ENCODE results near the gene STIM1.
"Not testable (repeated sequence)": the region's sequence is repeated elsewhere in the genome, so short reads cannot be mapped to it uniquely, and the experiment has no call there.

STIM1 gene

GRCh38 chr11:3856856-3857553, 1.5 kb downstream of the STIM1 start:
- DNase-seq: no peak

DNA sequence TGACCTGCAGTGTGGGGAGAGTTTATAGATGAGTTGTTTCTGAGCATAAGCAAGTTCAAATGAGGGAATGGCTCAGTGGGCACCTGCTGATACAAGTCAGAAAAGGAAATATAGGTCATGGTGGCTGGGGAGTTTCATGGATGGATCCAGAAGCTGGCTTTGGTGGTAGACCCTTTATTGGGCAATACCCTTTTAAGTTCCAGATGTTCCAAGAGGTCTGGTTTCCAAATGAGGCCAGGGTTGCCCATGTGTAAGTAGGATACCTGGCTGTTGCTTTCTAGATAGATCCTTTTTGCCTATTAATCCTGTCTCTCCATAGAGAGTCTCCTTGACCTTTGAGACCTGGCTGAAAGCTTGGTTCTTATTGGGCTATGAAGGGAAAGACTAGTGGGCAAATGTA, 2.2 kb downstream of the STIM1 start:
- DNase-seq: no peak

DNA sequence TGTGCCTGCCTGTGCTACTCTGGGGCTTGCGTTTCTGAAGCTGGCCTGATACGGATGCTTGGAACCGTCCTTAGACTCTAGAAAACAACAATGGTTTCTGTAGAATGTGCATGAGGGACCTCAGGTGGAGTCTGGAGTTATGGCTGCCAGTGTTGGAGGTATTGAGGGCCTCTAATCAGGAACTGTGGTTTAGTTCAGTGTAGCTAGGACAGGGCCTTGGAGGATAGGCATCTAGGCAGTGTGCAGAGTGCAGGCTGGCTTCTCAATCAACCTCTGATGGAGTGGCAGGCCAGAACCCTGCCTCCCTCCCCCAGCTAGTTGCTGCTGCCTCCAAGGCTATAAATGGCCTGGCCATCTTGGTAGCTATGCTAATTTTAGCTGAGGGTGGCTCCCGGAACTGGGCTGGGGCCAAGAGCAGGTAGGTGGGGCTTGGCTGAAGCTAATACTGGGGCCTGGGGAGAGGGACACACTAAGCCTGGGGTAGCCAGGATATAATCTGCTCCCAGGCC, 4.0 kb downstream of the STIM1 start:
- DNase-seq: no peak

GRCh38 chr11:3860375-3860774, 4.9 kb downstream of the STIM1 start:
- no peak for DNase-seq

- not testable (repeated sequence) for DNase-seq
Measured at GRCh38 chr11:3860898-3861393, 5.5 kb downstream of the STIM1 start.

DNA sequence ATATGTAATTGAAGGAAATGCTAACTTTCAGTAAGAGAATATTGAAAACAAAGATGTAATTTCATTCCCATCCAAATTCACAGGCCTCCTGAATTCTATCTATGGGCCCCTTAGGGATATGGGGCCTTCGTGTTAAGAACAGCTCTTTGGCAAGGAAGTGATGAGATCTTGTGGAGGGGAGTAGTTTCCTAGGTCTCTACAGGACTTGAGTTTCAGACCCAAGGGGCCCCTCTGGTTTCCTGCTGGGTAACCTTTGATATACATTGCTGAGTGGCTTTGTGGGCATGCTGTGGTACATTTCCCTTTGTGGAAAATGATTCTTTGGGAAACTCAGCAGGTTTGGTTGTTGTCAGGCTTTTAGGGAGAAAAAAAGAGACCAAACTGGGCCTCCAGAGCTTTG, 6.2 kb downstream of the STIM1 start:
- no peak for DNase-seq

DNA sequence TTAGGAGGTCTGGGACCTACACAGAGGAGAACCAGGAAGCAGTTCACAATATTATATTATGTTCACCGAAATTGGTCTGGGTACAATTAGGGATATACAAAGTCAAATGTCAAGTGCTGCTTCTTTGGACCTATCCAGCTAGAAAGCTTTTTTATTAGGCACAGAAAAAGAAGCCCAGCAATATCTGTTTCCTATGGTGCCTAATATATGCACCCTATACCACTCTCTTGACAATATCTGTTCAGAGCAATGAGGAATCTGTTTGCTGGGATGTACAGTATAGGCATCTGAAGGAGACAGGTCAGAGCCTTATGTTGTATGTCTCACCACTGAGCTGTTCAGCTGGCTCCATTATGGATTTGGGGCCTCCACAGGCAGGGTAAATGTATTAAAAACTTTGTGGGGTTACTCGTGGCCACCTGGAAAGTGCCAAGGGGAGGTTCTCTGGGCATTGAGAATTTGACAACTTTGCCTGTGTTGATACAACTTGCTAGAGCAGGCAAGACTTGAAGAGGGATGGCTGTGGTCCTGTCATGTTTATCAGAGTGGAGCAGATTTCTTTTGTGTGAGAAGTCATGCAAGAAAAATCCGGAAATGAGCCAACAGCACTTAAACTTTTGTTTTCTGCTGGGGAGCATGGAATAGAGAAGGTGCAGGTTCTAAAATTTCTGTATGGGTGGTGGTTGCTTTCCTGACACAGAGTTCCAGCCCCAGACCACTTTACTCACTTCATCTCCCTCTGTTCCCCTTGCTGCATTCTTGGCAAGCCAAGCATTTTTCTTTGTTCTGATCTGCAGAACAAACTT, 10.1 kb downstream of the STIM1 start:
- no peak for DNase-seq

- no peak for DNase-seq
Measured at GRCh38 chr11:3866206-3866605, 10.7 kb downstream of the STIM1 start.

GRCh38 chr11:3866836-3867208, 11.4 kb downstream of the STIM1 start:
- no peak for DNase-seq

GRCh38 chr11:3867209-3868091, 12.0 kb downstream of the STIM1 start:
- no peak for DNase-seq

GRCh38 chr11:3873712-3874349, 18.4 kb downstream of the STIM1 start:
- no peak for DNase-seq

- no peak for DNase-seq
Measured at GRCh38 chr11:3876613-3877012, 21.1 kb downstream of the STIM1 start.

DNA sequence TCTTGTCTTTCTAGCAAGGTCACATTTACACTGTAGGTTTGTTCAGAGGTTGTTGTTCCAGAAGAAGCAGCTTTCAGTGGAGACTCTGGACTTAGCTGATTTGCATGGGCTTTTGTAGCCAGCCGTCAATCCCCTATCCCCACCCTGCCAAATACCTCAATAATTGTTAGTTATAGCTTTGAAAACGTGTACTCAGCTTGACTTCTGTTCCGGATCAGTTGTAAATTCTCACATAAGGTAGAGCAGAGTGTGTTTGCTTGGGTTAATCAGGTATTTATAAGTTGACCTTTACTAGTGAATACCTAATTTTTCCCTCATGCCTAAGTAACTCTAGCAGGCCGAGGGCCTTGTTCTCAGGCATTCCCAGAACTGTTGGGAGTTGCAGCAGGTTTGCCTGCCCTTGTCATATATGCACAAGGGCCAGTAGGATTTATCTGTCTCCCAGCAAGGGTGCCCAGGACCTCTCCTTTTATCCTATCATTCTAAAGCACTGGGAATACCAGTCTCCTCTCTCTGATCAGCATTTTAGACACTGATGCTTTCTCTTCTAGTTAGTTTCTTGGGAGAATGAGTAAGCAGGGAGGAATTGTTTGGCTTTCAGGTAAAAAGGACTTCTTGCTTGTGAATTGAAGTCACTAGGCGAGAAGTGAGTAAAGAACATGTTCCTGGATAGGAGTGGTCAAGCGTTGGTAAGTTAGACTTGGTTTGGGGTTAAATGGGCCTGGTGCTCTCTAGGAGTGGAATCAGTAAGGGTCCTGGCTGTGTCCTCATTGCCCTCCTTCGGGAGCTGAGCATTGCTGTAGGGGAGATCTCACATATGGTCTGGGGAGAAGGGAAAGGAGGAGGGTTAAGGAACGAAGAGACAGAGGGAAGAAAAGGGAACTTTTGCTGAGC, 22.1 kb downstream of the STIM1 start:
- no peak for DNase-seq

DNA sequence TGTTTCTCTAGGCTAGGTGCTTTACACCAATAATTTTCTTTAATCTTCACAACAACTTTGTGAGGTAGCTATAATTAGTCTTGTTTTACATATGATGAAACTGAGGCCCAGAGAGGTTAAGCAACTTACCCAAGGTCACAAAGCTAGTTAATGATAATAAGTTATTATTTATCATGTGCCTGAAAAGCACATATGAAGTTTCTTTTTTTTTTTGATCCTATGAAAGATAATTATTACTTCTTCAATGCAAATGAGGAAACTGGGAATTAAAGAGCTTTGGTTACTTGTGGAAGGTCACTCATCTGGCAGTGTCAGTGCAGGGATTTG, 22.8 kb downstream of the STIM1 start:
- no peak for DNase-seq

DNA sequence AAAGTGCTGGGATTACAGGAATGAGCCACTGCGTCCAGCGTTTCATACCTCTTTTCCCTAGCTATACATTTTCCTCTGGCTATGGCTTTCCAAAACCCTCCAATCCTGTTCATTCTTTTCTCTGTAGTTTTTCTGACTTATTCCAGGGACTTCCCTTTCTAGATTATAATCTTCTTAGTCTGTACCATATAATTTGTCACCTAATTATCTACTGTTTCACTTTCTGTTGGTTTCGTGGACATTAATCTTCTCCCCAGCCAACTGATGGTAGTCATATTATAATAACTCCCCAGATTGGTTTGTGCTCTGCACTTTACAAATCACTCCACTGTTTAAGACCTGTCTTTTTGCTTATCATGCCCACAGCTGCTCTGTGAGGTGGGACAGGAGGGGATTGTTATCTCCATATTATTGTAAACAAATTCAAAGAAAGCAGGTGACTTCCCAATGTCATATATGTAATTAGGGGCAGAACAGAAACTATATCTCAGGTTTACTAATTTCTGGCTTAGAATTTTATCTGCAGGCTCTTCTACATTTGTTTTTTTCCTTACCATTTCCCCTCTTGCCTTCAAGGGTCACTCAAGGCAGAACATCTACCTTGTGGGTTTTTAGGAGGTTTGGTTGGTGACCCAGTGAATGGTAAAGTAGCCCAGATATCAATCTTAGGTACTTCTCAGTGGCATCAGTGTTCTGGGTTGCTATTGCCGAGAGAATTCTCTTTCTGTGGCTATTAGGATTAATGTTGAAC, 23.9 kb downstream of the STIM1 start:
- DNase-seq: no peak

GRCh38 chr11:3879967-3880542, 24.6 kb downstream of the STIM1 start:
- DNase-seq: no peak

DNA sequence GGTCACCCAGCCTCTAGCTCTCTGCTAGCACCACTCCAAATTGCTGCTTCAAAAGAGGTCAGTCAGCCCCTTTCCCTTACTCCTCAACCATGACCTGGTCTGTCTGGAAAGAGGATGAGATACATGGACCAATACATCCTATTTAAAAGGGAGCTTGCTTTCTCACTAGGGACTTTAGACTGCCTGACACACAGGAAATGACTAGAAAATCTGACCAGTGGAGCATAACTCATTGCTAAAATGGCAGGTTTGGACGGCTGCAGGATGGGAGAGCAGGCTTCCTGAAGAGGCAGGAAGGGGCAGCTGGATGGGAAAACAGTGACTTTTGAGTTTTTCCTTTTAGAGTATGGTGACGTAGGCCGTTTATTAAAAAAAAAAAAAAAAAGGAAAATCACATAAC, 25.3 kb downstream of the STIM1 start:
- no peak for DNase-seq

GRCh38 chr11:3882655-3883054, 27.2 kb downstream of the STIM1 start:
- DNase-seq: no peak

GRCh38 chr11:3885855-3886254, 30.4 kb downstream of the STIM1 start:
- no peak for DNase-seq

DNA sequence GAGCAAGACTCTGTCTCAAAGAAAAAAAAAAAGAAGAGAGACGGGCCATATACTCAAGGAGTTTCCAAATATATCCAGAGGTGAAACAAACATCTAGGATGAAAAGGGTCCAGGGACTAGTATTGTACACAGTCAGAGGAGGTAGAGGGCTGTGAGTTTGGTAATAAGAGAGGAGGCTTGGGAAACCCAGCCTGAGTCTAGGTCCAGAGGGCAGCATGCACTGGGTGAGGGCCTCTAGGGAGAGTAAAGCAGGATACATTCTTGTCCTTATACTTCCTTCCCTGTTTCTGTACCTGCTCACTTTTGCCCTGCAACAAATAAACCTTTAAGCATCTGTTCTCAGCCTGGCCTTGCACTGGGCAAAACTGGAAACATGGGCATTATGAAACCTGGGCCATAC, 31.5 kb downstream of the STIM1 start:
- DNase-seq: no peak

GRCh38 chr11:3888876-3889275, 33.4 kb downstream of the STIM1 start:
- no peak for DNase-seq

All from NCI-H1105 (cell line).